Ramos (cell line): Measurements from ENCODE around the gene TRIM63.
"Not testable (repeated sequence)": the region's sequence is repeated elsewhere in the genome, so short reads cannot be mapped to it uniquely, and the experiment has no call there.

Experiments
- in situ Hi-C: fragments of 300-500 bp; cut with MboI; formaldehyde crosslinking; loops from one replicate; pipeline ENCODE4 v1.14.3; 2022; ENCODE audit warnings: low sequenced_read_pairs; ENCODE audit not compliant: unreplicated experiment

Gene TRIM63

GRCh38 chr1:26067432-26067911 is at the start of gene TRIM63:
Gene TRIM63 (minus strand): TSS chr1:26067630. CDS start chr1:26067494, 136 bp downstream.
- in situ Hi-C loops = no loop called here

- in situ Hi-C loops = no loop called here
Observed at GRCh38 chr1:26114165-26114927, 46.9 kb upstream of the TRIM63 start.

GRCh38 chr1:26112407-26112775 is 45.0 kb upstream of the TRIM63 start:
- in situ Hi-C loops = no loop called here

- in situ Hi-C loops = no loop called here
Observed at GRCh38 chr1:26111530-26112406, 44.3 kb upstream of the TRIM63 start, which contains the start of gene PDIK1L. Gene PDIK1L (plus strand): TSS chr1:26111824. CDS start chr1:26114309, 2,485 bp downstream.

GRCh38 chr1:26110731-26111529 is 43.5 kb upstream of the TRIM63 start:
- in situ Hi-C loops = no loop called here

GRCh38 chr1:26109229-26110164 is 42.1 kb upstream of the TRIM63 start:
- in situ Hi-C loops = loop anchor here (5.0 kb wide), 1 partner anchor 38 kb away; no protein-coding TSS in a partner anchor

GRCh38 chr1:26105226-26105548 is 37.8 kb upstream of the TRIM63 start:
- in situ Hi-C loops = loop anchor here (5.0 kb wide), 1 partner anchor 42 kb away; no protein-coding TSS in a partner anchor

- in situ Hi-C loops = no loop called here
Observed at GRCh38 chr1:26102526-26102925, 35.1 kb upstream of the TRIM63 start.

GRCh38 chr1:26102119-26102518 is 34.7 kb upstream of the TRIM63 start:
- in situ Hi-C loops = no loop called here

GRCh38 chr1:26100204-26100603 is 32.8 kb upstream of the TRIM63 start:
- in situ Hi-C loops = not testable (repeated sequence)

- in situ Hi-C loops = no loop called here
Observed at GRCh38 chr1:26099780-26100179, 32.4 kb upstream of the TRIM63 start.

GRCh38 chr1:26098602-26099001 is 31.2 kb upstream of the TRIM63 start:
- in situ Hi-C loops = no loop called here

- in situ Hi-C loops = no loop called here
Observed at GRCh38 chr1:26097696-26098095, 30.3 kb upstream of the TRIM63 start.

- in situ Hi-C loops = no loop called here
Observed at GRCh38 chr1:26096471-26096870, 29.0 kb upstream of the TRIM63 start.

GRCh38 chr1:26094677-26095383 is 27.4 kb upstream of the TRIM63 start:
- in situ Hi-C loops = no loop called here

GRCh38 chr1:26094076-26094669 is 26.7 kb upstream of the TRIM63 start:
- in situ Hi-C loops = no loop called here

- in situ Hi-C loops = not testable (repeated sequence)
Observed at GRCh38 chr1:26093569-26093968, 26.1 kb upstream of the TRIM63 start.

GRCh38 chr1:26092422-26092821 is 25.0 kb upstream of the TRIM63 start:
- in situ Hi-C loops = no loop called here
